Amygdala (tissue), 56 donors: ENCODE data around the gene GPR179.
A peak's percentile ranks its signal among the peaks of the same experiment; 100 is the strongest.

Experiments used
- DNase-seq, 56 donors: peaks; one replicate each; lab custom pipeline; 2025; lab: John Stamatoyannopoulos, UW

Gene GPR179

DNA sequence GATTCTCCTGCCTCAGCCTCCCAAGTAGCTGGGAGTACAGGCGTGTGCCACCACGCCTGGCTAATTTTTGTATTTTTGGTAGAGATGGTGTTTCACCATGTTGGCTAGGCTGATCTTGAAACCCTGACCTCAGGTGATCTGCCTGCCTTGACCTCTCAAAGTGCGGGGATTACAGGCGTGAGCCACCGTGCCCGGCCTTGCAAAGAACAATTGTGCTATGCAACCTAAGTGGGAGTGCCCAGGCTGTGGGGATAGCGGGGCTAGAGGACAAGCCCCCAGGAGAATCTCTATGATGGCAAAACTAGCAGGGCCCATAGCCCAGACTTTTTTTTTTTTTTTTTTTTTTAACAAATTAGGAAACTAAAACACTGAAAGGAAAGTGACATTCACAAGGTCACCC is 2.0 kb upstream of the GPR179 start:
- no peak for DNase-seq

DNA sequence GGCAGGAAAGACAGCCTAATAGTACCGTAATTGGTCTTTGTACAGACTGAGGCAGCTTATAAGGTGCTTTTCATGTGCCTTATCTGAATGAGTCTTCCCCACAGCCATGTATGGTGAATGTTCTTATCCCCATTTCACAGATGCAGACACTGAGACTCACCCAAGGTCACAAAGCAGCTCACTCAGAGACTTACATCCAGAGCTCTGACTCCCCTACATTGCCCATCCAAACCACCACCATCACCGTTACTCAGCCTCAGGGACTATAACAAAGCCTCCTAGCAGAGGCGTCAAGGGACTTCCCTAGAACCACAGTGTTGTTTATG is 627 bp upstream of the GPR179 start:
- DNase-seq, result no peak

DNA sequence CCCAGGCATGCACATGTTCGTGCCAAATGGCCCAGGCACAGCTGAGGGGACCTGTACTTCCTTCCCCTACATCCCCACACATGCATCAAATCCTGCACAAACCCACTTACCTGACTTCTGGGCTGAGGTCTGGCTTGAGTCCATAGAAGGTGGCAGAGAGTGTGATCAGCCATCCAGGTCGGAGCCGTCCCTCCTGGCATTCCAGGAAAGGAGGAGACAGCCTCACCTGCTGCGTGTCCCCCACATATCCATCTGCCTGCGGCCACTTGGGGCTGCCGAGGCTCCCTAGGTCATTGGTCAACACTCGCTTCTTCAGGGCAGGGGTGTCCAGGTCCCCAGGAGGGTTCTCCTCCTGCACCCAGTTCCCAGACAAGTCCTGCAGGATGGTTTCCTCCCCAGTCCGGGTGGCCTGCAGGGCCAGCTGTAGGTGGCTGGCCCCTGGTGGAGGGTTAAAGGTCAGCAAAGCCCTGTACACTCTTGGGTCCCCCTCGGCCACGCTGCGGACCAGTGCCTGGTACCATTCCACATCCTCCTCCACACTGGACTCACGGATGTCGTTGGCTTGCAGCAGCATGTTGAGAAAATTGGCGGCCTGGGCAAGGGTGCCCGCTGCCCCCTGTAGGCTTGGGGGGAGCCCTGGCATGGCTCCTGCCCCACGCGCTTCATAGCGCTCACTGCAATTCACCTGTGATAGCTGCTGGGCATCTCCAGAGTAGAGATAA is 709 bp downstream of the GPR179 start:
- DNase-seq, result no peak

DNA sequence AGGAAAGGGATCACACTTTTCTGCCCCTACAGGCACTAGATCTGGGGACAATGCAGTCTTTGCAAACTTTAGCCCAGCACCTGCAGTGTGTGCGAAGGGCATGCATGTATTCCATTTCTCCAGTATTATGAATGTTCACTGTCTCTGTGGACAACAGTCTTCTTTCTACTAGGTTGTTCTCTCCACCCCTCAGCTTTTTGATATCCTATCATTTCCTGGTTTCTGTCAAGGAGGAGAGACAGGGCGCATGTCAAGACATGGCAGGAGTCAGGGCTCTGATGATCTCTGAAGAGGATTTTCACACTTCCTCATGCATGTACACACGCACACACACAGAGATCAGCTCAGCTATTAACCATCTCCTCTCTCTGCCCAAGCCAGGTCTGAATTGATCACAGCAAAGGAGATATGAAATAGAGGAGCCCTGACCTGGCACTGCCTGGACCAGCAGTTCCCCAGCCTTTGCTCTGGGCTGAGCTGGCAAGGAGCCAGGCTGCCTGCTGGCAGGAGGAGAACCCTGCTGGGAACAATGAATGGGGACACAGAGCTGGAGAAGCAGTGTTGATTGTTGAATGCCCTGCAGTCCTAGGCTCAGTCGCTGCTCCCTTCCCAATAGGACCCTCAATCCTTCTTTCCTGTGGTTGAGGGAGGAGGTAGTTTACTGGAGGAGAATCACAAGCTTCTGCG is 2.6 kb downstream of the GPR179 start:
- peak in 53 of 56 donors; percentile 19 to 89 (median 64) for DNase-seq

DNA sequence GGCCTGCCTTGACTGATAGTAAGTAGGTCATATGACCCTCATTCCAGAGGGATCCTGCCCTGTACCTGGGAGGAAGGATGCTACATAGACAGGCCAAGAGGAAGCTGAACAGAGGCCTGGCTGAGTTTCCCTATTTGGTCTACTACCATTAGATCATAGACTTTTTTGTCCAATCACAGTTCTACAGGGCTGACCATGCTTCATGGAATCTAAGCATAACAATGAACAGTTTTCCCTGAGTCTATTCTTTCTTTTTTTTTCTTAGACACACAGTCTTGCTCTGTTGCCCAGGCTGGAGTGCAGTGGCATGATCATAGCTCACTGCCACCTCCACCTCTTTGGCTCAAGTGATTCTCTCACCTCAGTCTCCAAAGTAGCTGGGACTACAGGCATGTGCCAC is 3.9 kb downstream of the GPR179 start:
- DNase-seq, result no peak

DNA sequence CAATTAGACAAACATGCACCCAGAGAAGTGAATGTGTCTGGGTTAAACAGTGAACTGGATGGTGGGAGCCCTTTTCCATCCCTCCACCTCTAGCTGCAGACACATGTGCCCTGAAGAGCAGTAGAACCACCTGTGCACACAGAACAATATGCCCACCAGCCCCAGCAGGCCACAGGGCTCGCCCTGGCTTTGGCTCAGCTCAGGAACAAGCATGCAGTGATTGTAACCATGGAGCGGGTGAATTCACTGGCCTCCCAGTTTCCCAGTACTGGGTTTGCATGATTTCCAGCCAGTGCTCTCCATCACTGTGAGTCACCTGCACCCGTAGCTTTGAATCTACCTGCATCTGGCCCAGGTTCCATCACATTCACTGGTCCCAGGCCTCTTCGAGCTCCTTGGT is 5.2 kb downstream of the GPR179 start:
- DNase-seq, result no peak

DNA sequence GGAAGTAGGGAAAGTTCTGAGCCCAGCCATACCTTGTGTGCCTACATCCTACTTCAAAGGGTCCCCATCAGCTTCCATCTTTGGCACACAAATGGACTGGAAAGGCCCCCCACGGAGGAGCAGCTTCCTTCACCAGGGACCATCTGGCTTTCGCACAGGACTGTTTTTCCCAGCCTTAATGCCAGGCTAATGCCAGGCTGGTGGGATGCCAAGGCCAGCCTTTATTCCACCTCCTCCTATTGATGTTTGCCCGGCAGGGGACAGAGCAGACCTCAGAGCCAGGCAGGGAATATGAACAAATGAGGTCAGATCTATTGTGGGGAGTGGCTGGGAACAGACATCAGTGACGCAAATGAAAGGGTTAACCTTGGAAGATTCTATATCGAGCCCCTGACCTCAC is 5.7 kb downstream of the GPR179 start:
- peak in 10 of 56 donors; percentile 19 to 58 (median 30) for DNase-seq

DNA sequence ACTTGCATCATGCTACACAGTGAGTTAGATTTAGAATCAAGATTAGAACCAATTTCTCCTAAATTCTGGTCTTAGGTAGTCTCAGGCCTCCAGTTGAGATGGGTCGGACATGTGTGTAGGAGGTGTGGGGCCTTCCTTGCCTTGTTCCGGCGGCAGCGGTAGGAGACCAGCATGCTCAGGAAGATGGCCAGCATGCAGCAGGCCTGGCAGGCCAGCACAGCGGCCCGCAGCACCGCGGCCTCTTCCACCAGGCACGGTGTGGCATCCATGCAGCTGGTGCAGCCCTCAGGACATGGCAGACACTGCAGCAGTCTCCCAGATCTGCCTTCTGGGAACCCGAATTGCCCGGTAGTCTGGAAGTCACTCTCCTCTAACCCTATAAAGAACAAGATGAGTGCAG is 6.9 kb downstream of the GPR179 start:
- no peak for DNase-seq

DNA sequence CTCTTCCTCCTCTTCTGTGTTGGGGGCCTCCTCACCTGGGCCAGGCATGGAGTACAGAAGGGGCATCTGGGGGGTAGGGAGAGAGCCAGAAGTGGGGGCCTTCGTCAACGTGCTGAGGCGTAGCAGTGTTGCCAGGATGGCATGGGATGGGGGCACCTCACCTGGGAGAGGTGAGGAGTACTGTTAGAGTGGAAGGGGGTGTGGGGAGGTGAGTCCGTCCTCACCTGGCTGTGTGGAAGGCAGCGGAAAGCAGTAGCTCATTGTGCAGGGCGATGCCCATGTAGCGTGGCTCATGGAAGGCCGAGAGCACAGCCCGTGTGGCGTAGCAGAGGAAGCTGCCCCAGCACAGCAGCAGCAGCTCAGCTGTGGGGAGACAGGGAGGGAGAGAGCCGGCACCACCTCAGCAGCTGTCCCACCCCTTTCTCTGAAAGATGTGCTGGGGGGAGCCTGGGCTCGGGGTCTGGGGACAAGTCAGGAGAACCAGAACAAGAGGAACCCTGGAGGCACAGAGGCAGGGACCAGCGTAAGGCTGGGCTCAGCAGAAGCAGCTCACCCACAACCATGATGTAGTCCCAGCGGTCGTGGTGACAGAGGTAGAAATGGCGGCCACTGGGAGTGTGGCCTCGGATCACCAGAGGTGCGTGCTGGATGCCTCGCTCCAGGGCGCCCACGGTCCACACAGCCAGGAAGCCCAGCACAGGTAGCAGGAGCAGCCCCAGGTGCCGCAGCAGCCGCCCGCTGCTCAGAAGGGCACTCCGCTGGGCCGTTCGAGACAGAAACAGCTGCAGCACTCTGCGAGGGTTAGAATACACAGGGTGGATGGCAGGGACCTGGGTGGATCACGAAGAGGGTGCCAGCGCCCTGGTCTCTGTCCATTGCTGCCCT is 9.0 kb downstream of the GPR179 start:
- DNase-seq, result no peak

DNA sequence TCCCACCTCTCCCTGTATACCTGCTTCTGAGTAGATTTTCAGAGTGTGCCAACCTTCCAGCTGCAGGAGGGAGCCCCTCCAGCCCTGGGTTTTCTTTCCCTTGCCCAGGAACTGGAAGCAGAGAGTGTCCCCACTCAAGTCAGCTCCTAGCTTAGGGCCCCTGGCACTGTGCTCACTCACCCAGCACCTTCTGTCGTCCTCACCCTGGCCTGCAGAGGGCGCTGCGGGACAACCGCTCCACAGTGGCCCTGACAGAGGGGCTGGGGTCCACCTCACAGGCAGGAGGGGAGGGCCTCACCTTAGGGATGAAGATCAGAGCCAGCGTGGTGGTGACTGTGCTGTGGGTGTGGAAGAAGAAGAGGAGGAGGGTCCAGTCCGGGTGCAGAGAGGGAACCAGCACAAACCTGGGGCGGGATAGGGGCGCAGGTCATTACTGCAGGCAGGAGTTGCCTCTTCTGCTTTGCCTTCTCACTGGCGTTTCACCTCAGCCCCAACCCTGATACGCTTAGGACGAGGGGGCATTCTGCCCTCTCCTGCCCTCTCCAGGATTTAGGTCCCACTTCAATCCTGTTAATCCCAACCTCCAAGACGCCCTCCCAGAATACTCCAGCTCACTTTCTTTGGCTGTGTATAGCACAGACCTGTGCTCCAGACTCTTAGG is 10.0 kb downstream of the GPR179 start:
- DNase-seq, result peak in 11 of 56 donors; percentile 8 to 56 (median 22)

DNA sequence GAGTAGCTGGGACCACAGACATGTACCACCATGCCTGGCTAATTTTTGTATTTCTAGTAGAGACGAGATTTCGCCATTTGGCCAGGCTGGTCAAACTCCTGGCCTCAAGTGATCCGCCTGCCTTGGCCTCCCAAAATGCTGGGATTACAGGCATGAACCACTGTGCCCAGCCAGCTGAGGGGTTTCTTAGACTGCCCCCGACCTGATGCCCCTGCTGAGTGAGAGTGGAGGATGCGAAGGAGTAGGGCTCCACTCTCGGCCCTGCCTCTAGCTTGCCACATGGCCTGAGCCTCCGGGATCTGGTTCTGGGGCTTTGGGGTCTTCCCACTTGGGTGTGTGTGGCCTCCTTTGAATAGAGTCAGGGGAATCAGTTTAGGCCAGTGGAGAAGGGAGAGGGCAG is 11.0 kb downstream of the GPR179 start:
- no peak for DNase-seq

DNA sequence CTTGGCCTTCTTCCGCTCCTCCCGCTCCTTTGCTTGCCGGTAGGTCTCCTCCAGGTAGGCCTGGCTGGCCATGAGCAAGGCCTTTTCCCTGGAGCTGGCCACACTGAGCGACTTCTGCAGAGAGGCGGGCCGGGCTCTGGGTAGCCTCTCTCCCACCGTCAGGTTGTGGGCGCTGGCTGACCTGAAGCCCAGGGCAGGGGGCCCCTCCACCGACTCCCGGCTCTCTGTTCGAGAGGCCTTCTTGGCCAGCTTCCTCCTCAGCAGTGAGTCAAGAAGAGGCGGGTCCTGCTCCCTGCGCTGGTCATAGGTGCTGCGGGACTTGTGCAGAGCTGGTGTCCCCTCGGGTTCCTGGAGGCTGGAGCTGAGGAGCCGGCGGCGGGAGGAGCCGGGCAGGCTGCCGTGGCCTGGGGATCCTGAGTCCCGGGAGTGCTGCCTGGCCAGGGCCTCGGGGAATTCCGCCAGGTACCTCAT is 12.8 kb downstream of the GPR179 start:
- no peak for DNase-seq

DNA sequence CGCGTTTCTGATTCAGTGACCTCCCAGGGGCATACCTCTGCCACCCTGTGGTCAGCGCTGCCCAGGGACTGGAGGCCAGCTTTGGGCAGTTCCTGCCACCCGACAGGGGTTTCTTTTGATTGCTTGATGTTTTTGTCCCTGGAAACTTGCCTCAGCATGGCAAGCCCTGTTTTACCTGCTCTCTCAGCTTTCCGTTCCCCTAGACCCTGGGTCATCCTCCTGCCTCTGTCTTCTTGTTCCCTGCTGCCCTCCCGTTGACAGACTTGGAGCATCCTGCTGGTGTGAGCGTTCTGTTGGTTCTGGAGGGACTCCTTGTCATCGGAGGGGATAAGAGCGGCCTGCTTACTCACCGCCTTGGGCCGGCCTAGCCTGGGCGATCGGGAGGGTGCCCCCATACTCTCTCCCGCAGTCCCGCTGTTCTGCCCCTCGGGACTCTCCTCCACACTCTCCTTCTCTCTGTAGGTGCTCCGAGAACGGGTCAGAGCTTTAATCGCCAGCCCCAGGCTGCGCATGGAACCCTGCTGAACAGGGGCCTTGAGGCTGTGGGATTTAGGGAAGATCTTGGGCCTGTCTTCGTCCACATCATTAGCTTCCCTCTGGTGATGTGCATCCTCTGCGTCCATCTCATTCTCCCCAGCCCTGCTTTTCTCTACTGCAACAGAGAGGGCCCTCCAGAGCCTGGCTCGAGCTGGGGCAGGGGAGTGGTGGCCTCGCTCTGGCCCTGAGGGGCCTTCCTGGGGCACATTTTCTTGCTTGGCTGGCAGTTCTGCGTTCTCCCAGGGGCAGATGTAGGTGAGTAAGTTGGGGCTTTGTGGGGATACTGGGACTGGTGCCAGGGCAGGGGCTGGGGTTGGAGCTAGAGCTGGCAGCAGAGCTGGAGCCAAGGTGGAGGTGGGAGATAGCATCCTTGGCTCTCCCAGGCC is 13.7 kb downstream of the GPR179 start:
- DNase-seq, result no peak

DNA sequence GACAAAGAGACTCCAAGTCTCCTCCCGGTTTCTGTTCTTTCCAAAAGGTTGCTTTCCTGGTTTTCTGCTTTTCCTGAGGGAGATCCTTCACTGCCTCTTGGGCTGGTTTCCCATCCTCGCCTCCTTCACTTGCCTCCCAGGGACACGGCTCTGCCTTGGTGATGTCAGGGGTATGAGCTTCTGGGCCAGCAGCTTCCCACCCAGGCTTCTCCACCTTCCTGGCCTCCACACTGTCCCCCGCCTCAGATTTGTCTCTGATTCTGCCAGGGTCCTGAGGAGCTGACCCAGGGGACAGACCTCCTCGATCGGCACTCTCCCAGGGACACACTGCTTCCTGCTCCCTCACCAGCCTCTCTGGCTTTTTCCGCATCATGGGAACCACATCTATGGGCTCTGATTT is 14.5 kb downstream of the GPR179 start:
- DNase-seq, result no peak

DNA sequence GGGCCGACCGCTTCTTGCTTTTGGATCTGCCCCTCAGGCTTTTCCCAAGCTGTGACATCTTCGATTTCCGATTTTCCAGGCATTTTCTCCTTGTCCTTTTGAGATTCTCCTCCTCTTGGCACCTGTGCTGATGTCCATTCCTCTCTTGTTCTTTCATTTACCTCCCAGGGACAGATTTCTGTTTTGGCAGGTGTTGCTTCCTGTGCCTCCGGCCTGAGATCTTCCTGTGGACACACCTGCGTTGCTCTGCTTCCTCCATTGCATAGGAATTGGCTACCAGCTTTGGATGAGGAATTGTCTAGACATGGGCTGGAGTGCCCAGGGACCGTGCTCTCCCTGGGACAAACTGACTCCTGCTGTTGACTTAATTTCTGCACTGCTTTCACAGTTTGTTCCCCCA is 15.1 kb downstream of the GPR179 start:
- DNase-seq, result no peak

DNA sequence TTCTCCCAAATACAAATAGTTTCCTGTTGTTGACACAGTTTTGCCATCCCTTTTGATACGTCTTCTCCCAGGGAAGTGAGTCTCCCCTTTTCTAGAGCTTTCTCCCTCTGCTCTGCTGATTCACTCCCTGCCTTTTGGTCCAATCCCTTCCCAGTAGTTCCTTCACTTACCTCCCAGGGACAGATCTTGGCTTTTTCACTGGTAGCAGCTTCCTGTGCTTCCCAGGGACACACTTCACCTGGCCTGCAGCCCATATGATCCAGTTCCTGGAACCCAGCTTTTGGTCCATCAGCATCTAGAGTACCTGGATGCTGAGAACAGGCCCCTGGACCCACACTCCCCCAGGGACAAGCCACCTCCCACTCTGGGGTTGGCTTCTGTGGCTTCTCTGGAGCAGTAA is 15.8 kb downstream of the GPR179 start:
- no peak for DNase-seq

DNA sequence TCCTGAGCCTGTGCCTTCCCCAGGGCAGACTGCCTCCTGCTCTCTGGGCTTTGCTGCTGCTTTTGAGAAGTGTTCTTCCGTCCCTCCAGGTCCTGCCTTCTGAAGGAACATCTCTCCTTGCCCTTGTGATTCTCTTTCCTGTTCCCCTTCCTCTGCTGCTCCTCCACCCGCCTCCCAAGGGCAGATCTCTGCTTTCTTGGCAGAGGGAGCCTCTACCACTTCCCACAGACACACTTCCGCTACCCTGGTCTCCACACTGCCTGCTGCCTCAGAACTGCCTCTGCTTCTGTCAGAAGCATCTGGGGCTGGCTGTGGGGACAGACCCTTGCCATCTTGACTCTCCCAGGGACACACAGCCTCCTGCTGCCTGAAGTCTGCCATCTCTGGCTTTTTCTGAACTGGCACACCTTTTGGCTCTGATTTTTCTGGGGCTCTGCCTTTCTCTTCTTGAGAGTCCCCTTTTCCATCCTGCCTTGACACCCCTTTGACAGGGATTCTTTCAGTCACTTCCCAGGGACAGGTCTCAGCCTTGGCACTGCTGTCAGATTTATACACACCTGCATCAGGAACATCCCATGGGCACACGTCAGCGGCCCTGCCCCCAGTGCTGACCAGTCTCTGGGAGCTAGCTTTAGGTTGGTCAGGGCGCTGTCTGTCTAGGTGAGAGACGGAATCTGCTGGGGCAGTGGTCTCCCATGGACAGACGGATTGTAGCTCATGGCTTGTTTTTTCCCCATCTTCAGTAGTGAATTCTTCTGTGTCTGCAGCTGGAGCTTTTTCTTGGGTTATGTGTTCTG is 16.6 kb downstream of the GPR179 start:
- peak in 14 of 56 donors; percentile 10 to 59 (median 28) for DNase-seq

DNA sequence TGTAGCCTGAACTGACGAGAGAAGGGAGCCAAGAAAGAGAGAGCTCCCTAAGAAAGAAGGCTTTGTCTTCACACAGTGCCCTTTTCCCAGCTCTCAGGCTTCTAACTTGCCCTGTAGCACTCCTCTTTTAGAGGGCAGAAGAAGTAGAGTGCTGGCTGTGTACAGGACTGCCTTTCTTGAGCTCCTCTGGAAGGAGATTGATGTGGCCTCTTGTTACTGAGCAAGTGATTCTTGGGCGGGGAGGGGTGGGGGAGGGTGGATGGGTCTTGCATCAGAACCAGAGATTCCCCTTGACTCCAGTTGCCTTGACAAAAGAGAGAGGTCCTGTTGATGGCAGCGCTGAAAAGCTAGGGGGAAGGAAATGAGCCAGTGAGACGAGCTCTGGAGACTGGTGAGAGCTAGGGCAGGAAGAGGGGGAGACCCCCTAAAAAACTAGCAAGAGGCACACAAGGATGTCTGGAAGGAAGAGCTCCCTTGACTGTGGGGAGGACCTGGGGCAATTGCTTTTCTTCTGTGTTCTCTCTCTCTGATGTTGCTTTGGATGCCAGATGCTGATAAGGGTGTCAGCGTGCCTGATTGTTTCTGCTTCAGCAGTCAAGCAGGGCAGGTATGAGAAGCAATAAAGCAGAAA is 18.4 kb downstream of the GPR179 start:
- DNase-seq, result peak in 8 of 56 donors; percentile 12 to 40 (median 27)
